NCI-H82 treated with DMSO at 0.1 percent for 48 hours (cell line): ENCODE measurements around the gene DUSP7.

Experiments used
- DNase-seq: peaks from one replicate; lab custom pipeline; 2025; ENCODE audit not compliant: unreplicated experiment; lab: John Stamatoyannopoulos, UW

The DUSP7 gene

DNA sequence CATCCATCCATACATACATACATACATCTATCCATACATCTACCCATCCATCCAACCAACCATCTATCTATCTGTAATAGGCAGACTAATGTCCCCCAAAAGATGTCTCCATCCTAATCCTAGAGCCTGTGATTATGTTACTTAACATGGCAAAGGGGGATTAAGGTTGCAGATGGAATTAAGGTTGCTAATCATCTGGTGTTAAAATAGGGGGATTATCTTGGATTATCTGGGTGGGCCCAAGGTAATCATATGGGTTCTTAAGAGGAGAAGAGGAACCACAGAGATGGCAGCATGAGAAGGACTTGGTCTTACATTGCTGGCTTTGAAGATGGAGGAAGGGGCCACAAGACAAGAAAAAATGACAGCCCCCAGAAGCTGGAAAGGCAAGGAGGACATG, 45.9 kb downstream of the DUSP7 start:
- peak; percentile 93 for DNase-seq

DNA sequence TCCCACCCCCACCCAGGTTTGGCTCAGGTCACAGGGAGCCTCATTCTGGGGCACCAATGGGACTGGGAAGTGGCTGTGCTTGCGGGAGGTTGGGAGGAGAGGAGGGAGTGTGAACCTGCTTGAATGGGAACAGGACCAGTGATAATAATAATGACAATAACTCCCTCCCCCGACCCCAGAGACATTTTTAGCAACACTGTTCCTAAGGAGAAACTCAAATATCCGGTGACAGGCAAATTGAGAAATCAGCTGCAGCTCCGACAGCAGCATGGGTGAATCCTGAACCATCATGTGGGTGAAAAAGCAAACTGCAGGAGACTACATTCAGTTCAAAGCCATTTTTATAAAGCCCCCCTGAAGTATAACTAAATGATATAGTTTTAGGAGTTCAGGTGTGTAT, 49.1 kb downstream of the DUSP7 start:
- no peak for DNase-seq

DNA sequence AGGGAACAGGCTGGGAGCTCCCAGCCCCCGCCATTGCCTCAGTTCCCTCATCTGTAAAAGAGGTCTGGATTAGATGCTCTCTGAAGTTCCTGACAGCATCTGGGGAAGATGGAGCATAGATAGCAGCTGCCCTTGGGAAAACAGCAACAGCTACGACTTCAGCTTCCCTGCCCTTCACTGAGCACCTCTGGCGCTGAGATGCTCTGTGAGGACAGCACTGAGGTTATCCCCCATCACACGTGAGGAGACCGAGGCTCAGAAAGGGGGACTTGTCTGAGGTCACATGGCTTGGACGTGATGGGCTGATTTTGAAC, 49.6 kb downstream of the DUSP7 start:
- no peak for DNase-seq

DNA sequence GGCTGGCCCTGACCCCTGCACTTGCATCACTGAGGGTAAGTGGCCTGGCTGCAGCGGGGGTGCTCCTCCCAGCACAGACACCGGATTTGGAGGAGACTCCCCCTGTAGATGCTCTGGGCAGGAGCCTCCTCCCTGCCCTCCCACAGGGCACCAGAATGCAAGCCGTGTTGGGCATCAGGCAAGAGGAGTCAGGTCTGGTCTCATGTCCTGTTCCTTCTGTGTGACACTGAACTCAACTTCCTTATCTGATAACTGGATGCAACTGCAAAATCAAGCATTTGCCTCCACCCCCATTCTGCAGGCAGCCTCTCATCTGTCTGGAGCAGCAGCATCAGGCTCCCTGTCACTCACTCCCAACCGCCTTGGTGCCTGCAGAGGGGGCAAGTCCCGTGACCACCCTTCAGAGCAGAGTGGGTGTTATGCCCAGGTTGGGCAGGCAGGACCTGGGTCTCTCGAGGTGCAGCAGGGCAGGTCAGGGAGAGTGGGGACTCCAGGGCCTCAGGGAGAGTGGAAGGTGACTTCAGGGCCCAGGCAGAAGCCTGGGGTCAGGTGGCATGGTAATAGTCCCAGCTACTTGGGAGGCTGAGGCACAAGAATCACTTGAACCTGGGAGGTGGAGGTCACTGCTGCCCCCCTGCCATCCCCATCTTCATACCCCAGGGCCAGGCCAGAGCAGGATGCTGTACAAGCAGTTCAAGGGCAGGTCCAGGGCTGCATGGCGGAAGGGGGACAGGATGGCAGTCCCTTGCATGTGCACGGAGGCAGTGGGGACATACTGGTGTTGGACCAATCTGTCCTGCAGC, 50.2 kb downstream of the DUSP7 start:
- no peak for DNase-seq

DNA sequence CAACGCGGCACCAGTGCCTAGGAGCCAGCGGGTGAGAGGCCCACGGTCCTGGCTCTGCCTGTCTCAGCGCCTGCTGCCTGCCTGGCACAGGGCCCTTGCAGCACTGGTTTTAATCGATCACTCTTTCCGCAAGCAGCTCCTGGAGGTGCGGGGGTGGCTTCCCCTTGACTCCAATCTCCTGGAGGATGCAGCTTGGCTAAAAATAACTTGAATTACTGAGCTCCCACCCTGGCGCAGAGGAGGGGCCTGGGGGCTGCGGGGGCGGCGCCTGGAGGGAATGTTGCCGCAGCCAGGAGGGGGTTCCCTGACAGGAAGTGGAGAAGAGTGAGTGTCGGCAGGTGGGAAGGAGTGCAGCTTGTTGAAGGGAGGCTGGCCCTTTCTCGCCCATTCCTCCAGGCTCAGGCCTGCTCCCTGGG, 50.8 kb downstream of the DUSP7 start:
- DNase-seq = peak; percentile 27

DNA sequence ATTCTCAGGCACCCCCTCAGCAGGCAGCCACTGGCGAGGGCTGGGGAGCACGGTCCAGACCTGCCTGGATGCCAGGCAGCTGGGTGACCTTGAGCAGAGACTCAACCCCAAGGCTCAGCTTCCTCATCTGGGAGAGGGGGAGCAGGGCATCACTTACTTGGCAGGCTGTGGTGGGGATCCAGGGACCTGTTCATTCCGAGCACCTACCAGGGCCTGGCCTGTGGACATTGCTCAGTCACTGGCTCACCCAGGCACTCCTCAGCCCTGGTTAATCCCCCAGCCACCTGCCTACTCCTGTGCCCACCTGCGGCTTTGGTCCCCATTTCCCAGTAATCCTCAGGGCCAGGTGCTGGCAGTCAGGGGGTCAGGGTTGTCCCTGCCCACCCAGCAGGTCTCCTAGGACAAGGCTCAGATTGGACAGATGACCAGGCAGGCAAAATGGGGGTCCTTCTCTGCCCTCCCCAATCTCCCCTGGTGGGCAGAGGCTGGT, 51.4 kb downstream of the DUSP7 start:
- DNase-seq = no peak

DNA sequence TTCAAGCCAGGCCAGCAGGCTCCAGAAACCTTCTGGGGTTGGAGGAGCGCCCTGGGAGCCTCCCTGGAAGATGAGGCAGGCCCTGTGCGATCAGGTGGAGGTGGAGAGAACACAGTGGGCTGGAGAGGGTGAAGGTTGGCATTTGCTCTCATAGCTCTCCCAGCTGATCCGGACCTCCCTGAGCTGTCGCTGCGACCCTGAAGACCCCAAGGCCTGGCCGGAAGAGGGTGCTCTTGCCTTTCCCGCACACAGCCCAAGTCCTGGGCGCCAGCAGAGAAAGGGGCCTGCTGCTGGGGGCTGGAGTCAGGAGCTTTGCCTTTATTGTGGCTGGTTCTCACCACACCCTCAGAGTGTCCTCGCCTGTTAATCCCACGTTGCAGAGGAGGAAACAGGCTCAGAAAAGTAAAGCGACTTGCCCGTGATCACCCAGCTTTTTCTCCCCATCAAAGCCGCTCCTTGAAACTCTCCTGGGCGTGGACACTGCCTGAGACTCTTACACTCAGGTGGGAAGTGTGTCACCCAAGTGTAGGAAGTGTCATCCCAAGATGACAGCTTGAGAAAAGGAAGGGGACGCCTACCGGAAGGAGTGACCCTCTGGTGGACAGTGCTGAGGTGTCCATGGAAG, 52.1 kb downstream of the DUSP7 start:
- peak; percentile 52 for DNase-seq

DNA sequence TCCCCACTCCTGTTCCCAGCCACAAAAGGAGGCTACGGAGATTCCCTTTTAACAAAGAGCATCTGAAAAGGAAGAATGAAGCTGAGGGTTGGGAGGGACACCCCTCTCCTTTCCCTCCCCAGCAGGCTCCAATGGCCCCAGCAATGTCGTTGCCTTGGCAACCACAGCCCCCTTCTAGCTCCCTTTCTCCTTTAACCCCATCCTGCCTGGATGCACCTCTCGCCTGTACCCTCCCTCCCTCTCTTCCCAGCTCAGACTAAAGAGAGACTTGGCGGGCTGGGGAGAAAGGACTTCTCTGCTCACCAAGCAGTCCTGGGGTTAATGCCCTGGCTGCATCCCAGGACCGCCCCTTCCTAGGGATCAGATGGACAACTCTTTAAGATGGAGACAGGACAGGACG, 53.6 kb downstream of the DUSP7 start:
- no peak for DNase-seq

DNA sequence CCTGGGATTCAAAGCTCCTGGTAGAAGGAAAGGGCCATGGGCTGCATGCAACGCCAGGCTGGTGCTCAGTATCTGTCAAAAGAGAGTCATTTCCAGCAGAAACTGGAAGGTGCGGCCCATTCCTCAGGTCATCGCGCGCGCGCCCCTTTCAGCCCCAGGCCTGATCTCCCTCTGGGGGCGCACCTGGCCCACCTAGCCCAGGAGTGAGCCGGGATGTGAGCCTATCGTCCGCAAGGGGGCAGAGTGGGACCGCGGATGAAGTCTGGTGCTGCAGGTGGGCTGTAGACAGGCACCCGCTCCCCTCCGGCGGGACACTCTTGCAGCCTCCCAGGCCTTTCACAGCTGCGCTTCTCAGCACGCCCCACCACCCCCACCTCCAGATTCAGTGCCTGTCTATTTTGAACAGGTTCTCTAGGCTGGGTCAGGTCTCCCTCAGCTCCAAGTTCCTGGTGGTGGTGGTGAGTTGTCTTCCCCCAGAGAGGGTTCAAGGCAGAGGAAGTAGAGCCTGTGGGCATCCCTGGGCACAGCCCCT, 54.9 kb downstream of the DUSP7 start:
- DNase-seq = peak; percentile 56

DNA sequence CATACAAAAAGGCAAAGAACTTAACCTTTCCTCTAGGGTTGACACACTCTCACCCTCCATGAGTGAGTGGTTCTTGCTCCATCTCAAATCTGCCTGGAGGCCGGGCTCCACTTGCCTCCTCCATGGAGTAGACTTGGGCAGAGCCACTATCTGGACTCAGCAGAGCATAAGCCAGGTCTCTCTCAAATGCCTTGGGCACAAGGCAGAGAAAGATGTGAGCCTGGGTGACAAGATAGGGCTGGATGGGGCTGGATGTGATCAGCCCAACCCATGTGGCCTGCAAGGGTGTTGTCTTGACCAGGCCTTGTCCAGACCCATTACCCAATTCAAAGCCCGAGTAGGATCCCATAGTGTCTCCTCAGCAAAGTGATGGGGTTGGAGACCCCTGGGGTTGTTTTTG, 56.5 kb downstream of the DUSP7 start:
- DNase-seq = no peak
